ENCODE measurements around the gene NCAPH2. TPM values are rescaled to one million over a fixed set of nuclear protein-coding genes. Genes with fewer than 3 reads are reported as not detected.

The NCAPH2 gene
- 30.2 to 41.7 TPM (median 38.7 TPM) in 5 replicates for total RNA-seq (2022; extraction: Qiagen RNA extraction)

DNA sequence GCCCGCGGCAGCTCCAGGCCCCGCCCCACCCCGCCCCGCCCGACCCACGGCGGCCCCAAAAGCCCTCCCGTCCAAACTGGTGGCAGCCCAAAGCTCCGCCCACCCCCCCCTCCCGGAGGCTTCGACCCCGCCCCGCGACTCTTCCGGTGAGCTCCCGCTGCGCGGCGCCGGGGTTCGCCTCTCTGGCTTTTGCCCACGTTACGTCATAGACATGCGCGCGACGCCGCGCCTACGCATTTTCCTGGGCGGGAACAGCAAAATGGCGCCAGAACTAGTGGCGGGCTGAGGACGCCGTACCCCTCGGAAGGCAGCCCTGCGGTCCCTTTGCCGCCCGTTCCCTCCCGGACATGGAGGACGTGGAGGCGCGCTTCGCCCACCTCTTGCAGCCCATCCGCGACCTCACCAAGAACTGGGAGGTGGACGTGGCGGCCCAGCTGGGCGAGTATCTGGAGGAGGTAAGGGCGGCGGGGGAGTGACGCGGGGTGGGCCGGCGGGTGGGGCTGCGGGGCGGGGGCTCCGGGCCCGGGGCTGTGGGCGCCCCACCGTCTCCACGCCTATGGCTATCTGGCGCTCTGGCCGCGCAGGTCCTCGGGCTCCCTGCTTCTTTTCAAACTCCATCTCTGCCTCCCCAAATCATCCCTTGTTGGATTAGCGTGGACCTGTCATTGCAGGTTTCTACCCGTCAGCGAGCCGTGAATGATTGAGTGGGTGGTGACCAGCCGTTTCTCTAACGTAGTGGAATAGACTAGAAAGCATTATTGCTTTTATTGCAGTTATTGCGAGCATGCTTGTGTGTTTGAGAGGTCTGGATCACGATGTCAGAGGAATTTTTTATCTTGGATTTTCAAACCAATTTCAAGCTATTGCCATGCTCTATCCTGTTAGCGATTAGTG lies at the start of gene NCAPH2:
TSS of gene NCAPH2 (plus strand) at position 234 of the 894 bp plus-strand sequence. CDS start at position 348, 114 bp downstream.

DNA sequence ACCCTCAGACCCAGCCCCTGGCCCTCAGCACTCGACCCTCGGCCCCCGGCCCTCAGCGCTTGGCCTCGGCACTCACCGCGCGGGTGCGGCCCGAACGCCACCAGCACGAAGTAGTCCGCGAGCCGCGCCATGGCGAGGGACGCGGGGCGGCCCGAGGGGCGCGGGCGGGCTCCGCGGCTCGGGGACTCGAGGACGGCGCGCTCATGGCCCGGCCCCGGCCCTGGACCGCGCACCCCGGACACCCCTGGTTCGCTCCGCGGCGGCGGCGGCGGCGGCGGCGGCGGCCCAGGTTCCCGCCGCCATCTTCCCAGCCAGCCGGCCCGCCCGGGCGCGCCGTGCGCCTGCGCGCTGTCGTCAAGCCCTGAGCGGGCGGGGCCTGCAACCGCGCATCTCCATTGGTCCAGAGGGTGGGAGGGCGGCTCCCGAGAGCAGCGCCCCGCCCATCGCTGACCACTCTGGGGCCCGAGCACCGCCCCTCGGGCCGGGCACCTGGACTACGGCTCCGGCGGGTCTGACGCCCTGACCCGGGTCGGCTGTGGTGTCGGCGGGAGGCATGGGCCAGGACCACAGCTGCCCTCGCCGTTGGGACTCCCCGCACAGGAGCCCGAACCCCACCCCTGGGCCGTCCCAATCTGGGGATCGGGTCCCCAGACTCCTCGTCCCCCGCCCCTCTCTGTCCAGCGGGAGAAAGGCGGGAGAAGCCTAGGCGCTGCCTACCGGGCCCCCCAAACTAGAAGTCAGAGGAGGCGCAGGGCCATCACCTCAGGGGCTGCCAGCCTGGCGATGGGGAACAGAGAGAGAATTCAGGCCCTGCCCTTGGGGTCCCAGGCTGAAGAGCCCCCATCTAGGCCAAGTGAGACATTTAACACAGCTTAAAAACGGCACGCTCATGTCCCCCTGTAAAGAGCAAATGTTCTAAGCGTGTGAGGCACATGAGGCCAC lies 33.0 kb upstream of the NCAPH2 start, which contains the start of gene SBF1:
TSS of gene SBF1 (minus strand) at position 326 of the 942 bp plus-strand sequence. CDS start at position 131, 195 bp downstream.

DNA sequence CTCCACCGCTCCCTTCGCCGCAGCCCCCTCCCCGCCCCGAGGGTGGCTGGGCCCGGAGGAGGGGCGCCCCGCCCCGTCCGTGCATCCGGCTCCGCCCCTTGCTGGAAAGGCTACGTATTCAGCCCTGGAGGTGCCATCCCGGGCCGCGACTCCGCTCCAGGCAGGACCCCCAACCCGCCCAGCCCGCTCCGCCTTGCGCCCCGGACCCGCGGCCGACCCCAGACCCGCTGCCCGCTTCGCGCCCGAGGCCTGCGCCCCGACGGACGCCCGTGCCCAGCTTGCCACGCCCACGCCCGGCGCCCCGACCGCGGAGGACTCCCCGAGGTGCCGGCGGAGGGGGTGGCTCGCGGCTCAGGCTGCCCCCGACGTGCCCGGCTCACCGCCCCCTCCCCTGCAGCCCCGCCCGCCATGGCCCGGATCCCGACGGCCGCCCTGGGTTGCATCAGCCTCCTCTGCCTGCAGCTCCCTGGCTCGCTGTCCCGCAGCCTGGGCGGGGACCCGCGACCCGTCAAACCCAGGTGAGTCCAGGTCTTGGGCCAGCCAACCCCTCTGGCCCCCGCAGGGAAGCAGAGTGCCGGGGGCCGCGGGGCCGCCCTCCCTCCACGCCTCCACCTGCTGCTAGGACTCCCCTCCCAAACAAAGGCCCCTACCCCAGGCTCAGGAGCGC lies 26.5 kb upstream of the NCAPH2 start, which contains the start of gene ADM2:
TSS of gene ADM2 (plus strand) at position 104 of the 667 bp plus-strand sequence. CDS start at position 409, 305 bp downstream.

DNA sequence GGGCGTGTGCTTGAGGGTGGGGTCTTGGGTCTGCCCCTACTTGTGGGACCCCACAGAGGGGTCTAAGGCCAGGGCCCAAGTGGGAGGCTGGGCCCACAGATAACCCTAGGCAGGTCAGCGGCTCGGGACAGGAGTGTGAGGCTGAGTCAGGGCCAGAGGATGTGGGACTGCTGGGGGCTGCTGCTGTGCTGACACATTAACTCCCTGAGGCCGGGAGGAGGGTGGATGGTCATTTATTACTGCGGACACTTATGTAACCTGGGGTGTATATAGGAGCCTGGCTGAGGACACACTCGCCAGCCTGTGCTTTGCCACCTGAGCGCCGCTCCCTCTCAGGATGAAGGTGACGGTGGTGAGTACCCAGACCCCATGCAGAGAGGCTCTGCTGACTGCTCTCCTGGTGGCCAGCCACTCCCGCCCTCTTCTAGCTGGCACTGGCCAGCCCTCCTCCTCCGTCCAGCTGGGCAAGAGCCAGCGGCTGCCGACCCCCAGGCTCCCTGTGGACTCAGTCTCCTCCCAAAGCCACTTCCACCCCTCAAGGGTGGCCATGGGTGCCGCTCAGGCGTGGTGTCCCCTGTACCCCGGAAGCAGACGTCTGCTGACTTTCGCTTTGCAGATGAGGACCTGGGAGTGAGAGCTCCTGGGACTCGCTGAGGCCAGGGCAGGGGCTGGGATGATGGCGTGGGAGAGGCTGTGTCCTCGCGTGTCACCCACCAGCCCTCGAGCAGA lies 21.3 kb upstream of the NCAPH2 start, which contains the start of gene MIOX:
TSS of gene MIOX (plus strand) at position 299 of the 729 bp plus-strand sequence. CDS start at position 338, 39 bp downstream.

DNA sequence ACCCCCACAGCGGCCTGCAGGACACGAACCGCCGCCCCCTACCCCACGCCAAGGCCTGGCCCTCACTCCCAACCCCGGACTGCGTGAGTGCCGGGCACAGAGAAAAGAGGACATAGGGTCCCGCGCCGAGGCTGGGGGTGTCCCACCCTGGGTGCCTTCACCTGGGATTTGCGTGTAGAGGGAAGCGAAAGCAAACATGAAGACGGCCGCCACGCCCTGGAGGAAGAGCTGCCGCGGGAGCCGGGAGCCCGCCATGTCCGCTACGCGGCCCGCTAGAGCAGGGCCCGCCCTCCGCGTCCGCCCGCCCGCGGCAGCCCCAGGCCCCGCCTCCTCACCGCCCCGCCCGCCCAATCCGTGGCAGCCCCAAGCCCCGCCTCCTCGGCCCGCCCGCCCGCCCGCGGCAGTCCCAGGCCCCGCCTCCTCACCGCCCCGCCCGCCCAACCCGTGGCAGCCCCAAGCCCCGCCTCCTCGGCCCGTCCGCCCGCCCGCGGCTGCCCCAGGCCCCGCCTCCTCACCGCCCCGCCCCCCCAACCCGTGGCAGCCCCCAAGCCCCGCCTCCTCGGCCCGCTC lies 518 bp upstream of the NCAPH2 start, which contains the start of gene LMF2:
TSS of gene LMF2 (minus strand) at position 282 of the 570 bp plus-strand sequence. CDS start at position 255, 27 bp downstream.

DNA sequence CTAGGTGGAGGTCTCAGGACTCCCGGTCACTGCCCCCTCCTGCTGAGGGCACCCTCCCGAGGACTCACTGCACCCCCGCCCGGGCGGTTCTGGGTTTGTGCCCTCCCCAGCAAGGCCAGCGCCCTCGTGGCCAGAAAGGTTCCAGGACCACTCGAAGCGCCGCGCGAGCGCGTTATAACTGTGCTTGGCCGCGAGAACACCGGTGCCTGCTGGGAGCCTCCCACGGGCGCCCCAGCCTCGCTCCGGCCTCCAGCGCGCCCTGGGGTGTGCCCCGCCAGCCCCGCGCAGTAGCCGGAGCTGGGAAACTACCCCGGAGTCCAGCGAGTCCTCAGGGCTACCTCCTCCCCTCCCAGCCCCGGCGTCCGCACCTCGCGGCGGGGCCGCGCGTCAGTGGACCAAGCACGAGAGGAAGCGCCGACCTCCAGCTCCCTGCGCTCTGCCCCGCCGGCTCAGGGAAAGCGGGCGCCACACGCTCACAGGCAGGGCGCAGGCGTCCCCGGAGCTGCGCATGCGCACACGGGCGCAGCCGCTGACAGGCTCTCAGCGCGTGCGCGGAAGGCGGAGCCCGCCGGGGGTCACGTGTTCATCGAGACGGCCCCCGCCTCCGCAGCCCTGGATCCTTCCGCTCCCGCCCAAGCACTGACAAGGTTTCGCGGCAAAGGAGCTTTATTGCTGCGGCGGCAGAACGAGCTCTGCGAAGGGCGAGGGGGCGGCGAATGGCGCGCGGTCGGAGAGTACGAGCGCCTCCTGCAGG lies 17.3 kb downstream of the NCAPH2 start, which contains the start of gene SCO2:
TSS of gene SCO2 (minus strand) at position 495 of the 754 bp plus-strand sequence. CDS start 1,187 bp downstream, outside the sequence.

DNA sequence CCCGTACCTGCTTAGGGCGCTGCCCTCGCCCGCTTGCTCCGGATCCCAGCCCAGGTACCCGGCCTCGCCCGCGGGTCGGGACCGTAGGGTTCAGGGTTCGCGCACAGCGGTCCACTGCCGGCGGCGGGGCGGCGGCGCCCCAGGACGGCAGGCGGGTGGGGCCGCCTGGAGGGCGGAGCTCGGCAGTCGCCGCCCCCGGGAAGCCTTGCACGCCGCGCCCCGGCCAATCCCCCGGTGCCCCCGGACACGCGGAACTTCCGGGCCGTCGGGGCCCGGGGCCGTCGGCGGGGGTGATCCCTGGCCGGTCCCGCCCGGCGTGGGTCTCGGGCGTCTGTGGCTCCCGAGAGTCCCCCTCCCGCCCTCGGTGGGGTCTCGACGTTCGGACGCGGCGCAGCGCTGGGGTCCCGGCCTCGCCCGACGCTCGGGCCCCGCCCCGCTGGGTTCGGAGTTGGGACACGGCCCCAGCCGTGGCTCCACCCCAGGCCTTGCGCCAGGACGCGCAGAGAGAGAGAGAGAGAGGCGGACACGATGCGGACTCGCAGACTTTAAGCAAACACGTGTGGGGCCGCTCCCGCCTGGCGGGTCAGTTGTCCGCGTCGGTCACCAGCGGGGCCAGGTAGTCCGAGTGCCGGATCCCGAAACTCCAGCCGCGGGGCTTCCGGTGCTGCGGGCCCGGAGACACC lies 22.0 kb downstream of the NCAPH2 start, which contains the start of gene TYMP:
TSS of gene TYMP (minus strand) at position 116 of the 683 bp plus-strand sequence. CDS start 303 bp downstream, outside the sequence.

DNA sequence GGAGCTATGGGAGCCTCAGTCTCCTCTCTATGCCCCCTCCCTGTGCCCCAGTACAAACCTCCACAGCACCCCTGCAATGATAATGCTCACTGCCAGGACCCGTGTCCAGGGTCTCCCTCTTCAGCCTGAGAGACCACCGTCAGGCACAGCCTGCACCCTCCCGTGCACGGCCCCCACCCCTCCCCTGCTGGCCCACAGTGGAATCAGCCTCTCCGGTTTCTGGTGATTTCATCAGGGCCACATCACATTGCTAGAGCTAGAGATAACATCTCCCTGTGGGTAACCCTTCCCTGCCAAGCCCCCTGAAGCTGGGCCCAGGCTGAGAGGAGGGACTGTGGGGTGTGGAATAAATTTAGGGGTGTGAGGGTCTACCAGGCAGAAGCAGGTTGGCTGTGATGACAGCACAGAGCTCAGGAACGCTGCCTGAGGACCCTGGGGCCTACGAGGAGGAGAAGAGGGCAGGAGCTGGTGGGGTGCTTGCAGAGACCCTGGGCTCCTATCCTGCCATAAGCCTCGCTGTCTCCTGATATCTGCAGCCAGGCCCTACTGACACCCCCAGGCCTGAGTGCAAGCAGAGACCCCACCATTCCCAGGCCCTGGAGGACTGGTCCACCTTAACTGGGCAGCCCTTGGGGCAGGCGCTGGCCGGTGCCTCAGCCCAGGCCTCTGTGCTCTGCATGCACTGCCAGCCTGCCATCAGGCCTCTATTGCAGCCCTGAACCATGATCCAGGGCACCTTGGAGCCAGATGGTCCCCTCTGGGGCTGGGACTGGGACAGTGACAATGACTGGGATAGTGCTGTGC lies 37.7 kb downstream of the NCAPH2 start, which contains the start of gene KLHDC7B:
TSS of gene KLHDC7B (plus strand) at position 378 of the 804 bp plus-strand sequence. CDS start at position 723, 345 bp downstream.

DNA sequence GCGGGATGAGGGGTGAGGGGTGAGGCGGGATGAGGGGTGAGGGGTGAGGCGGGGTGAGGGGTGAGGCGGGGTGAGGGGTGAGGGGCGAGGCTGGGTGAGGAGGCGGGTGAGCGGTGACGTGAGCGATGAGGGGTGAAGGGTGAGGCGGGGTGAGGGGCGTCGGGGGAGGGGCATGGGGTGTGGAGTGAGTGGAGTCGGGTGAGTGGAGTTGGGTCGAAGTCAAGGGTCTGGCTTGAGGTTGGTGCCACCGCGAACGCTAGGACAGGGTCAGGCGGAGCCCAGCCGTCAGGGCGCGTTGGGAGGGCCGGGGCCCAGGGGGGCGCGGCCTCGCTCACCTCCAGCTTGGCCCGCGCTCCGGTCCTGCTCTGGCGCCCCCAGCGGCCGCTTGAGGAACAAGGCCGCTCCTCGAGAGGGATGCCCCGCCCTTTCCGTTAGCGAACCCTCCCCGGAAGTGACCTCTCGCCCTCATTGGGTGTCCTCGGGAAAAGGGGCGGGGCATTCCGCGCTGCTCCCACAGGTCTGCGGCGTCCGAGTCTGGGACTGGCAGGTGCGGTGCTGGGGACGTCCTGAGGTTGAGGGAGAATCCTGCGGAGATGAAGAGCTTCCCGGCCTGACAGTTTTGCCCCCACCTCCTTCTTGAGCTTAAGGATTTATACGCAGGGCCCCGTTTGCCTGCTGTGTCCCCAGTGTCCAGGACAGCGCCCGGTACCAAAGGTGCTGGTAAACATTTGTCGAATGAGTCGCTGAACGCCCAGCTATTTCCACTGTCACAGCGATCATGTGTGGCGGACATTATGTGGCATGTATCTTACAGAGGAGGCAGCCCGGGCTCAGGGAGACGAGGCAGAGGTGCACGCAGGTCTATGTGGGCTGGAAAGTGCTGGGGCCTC lies 54.7 kb downstream of the NCAPH2 start, which contains the start of gene SYCE3:
TSS of gene SYCE3 (minus strand) at position 397 of the 890 bp plus-strand sequence. CDS start 6,514 bp downstream, outside the sequence.

Other genes starting within 250 kb of the NCAPH2 start
- gene MAPK12, start 246.5 kb upstream of the NCAPH2 start, total RNA-seq (2022; extraction: Qiagen RNA extraction): 17.2 to 30.4 TPM (median 25.2 TPM) in 5 replicates
- gene MAPK11, start 237.8 kb upstream of the NCAPH2 start, total RNA-seq (2022; extraction: Qiagen RNA extraction): 5.2 to 7.7 TPM (median 7.0 TPM) in 5 replicates
- gene PLXNB2, start 200.6 kb upstream of the NCAPH2 start, total RNA-seq (2022; extraction: Qiagen RNA extraction): 86.0 to 120 TPM (median 115 TPM) in 5 replicates
- 2.4 to 5.1 TPM (median 2.7 TPM) in 5 replicates for gene DENND6B, start 181.2 kb upstream of the NCAPH2 start, total RNA-seq (2022; extraction: Qiagen RNA extraction)
- gene PPP6R2, start 164.9 kb upstream of the NCAPH2 start, total RNA-seq (2022; extraction: Qiagen RNA extraction): 9.1 to 14.9 TPM (median 12.3 TPM) in 5 replicates
- gene SBF1, start 33.2 kb upstream of the NCAPH2 start, total RNA-seq (2022; extraction: Qiagen RNA extraction): 16.7 to 25.8 TPM (median 24.6 TPM) in 5 replicates
- 0.44 to 0.68 TPM (median 0.51 TPM) in 5 replicates for gene ADM2, start 26.7 kb upstream of the NCAPH2 start, total RNA-seq (2022; extraction: Qiagen RNA extraction)
- gene MIOX, start 21.4 kb upstream of the NCAPH2 start, total RNA-seq (2022; extraction: Qiagen RNA extraction): 0.11 TPM in 1 of 5 replicates, not detected in the others
- gene LMF2, start 522 bp upstream of the NCAPH2 start, total RNA-seq (2022; extraction: Qiagen RNA extraction): 33.1 to 55.0 TPM (median 49.4 TPM) in 5 replicates
- gene SCO2, start 17.4 kb downstream of the NCAPH2 start, total RNA-seq (2022; extraction: Qiagen RNA extraction): 3.8 to 10.3 TPM (median 5.2 TPM) in 5 replicates
- gene TYMP, start 21.8 kb downstream of the NCAPH2 start, total RNA-seq (2022; extraction: Qiagen RNA extraction): 10.2 to 20.7 TPM (median 19.5 TPM) in 5 replicates
- 0.03 TPM in 2 of 5 replicates, not detected in the others for gene KLHDC7B, start 37.7 kb downstream of the NCAPH2 start, total RNA-seq (2022; extraction: Qiagen RNA extraction)
- gene SYCE3, start 54.7 kb downstream of the NCAPH2 start, total RNA-seq (2022; extraction: Qiagen RNA extraction): 0.45 TPM in 1 of 5 replicates, not detected in the others
- gene CPT1B, start 70.2 kb downstream of the NCAPH2 start, total RNA-seq (2022; extraction: Qiagen RNA extraction): 9.6 to 15.8 TPM (median 12.3 TPM) in 5 replicates
- gene CHKB, start 74.6 kb downstream of the NCAPH2 start, total RNA-seq (2022; extraction: Qiagen RNA extraction): 15.1 to 24.1 TPM (median 18.2 TPM) in 5 replicates
- 2.2 to 4.4 TPM (median 3.6 TPM) in 5 replicates for gene MAPK8IP2, start 92.6 kb downstream of the NCAPH2 start, total RNA-seq (2022; extraction: Qiagen RNA extraction)
- gene ARSA, start 119.9 kb downstream of the NCAPH2 start, total RNA-seq (2022; extraction: Qiagen RNA extraction): 17.8 to 24.1 TPM (median 22.4 TPM) in 5 replicates
- gene SHANK3, start 164.6 kb downstream of the NCAPH2 start, total RNA-seq (2022; extraction: Qiagen RNA extraction): 2.7 to 5.5 TPM (median 4.5 TPM) in 5 replicates
- not detected in 5 replicates for gene ACR, start 230.0 kb downstream of the NCAPH2 start, total RNA-seq (2022; extraction: Qiagen RNA extraction)